ENCODE data around the gene HS2ST1.
"Not testable (repeated sequence)": the region's sequence is repeated elsewhere in the genome, so short reads cannot be mapped to it uniquely, and the experiment has no call there.

Gene HS2ST1

DNA sequence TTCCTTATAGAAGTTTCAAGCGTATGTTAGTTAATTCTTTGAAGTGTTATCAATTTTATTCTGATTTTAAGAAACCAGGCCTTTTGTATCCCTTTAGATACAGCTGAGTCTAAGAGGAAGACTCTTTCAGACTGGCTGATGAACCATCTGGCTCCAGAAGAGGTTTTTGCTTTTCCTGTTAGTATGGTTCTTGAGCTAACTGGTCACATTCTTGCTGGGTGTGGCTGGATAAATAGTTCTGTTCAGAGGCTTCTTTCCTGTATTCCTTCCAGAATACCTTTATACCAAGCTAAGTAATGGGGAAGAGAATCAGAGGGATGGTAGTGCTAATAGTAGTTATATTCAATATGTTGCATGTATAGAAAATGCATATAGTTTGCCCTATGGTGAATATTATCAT, 12.4 kb downstream of the HS2ST1 start:
- DNase-seq = no peak

DNA sequence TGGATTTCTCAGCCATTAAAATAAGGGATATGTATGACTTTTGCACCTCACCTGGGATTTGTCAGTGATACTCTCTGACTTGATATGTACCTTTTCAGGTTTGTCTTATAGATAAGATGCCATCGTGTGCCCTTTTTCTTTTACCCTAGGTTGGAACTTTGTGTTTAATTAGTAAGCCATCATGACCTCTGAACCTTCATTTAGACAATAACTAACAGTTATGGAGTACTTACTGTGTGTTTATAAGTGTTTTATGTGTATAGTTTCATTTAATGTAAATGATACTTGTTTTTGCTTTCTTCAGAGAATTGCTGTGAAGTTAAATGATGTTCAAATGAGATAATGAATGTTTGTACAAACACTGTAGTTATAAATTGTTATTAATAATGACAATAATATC, 14.4 kb downstream of the HS2ST1 start:
- DNase-seq = no peak

DNA sequence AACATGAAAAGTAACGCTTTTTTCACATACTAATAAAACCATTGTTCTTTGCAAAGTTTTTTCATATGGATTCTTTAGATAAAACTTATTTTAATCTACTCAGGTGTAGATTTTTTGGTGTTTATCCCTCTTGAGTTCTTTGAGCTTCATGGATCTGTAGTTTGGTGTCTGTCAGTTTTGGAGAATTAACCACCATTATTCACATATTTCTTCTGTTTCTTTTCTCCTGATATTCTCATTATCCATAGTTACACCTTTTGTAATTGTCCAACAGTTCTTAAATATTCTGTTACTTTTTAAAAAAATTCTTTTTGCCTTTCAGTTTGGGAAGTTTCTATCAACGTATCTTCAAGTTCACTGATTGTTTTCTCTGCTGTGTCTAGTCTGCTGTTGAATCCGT, 18.6 kb downstream of the HS2ST1 start:
- DNase-seq = no peak

DNA sequence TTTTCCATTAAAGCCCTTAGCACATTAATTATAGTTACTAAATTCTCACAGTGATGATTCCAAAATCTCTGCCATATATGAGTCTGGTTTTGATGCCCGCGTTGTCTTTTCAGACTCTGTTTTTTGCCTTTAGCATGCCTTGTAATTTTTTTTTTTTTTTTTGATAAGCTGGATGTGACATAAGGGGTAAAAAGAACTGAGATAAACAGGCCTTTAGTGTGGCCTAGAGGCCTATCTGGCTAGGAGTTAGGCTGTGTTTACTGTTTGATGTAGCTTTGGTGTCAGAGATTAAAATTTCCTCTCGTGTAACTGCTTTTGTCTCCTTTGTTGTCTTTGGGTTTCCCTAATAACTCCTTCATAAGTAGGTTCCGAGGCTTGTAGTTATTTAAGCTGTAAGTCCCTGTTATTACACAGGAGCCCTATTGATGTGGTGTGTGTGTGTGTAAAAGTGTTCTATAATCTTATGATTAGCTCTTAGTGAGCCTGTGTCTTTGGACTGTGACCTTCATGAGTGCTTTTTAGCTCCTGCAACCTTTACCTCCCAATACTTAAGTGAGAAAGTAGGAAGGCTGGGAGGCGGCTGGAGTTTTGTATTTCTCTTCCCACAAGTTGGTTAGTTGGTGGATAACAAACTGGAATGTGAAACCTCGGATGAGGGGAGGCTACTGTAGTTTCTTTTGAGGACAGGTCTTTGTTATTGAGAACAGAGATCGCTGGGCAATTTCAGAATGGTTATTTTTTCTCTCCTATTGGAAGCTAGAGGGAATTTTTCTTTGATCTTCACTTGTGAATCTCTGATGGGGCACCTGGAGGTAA, 19.3 kb downstream of the HS2ST1 start:
- DNase-seq = no peak

DNA sequence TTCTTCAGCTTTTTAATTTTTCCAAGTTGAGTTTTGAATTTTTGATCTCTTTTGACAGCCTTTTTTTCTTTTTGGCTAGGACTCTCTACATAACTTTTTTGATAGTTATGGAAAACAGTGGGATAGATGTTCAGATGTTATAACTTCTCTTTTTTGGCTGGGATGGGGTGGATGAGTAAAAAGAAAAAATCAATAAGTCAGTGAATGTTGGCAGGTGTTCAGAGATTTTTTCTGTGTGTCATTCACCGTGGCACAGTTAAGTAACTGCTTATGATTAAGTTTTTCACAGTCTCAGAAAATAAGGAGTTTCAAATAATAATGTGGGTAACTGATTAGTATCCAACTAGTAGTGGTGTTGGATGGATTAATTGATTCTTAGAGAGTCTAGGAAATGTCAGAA, 24.0 kb downstream of the HS2ST1 start:
- no peak for DNase-seq

DNA sequence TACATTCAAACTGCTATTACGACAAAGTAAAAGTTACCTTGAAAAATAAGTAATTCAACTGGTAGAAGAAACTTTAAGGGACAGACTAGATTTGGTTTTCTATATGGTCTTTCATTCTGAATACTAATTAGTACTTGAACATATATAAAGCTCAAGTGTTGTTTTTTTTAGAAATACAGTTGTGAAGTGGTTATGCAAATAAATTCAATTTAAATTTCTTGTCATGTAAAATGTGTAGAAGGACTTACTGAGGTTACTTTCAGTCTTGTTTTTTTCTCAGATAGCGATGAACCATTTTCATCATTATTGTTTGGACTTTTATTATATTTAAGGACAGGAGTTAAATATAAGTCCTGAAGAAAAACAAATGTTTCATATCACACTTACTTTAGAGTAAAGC, 24.4 kb downstream of the HS2ST1 start:
- DNase-seq = no peak

DNA sequence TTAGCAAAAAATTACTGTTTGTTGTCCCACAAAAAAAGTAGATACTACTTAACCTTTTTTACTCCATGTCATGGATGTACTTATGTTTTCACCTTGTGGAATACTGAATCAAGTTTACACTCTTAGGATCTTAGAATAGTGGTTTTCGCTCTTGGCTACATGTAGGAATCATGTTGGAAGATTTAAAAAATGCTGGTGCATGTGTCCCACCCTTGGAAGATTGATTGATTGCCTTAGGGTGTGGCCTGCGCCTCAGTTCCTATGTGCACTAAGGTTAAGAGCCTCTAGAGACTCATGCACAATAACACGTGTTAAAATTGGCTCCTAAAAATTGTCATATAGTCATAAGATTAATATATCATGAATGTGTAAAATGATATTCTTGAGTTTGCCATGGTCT, 25.0 kb downstream of the HS2ST1 start:
- DNase-seq = no peak

DNA sequence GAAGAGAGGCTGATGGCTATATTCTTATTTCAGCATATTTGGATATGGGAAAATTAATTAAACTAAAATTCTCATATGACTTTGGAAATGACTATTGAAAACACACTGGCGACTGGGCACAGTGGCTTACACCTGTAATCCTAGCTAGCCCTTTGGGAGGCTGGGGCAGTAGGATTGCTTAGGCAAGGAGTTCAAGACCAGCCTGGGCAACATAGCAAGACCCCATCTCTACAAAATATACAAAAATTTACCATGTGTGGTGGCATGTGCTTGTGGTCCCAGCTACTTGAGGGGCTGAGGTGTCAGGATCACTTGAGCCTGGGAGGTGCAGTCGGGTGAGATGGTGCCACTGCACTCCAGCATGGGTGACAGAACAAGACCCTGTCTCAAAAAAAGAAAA, 26.2 kb downstream of the HS2ST1 start:
- DNase-seq = no peak

DNA sequence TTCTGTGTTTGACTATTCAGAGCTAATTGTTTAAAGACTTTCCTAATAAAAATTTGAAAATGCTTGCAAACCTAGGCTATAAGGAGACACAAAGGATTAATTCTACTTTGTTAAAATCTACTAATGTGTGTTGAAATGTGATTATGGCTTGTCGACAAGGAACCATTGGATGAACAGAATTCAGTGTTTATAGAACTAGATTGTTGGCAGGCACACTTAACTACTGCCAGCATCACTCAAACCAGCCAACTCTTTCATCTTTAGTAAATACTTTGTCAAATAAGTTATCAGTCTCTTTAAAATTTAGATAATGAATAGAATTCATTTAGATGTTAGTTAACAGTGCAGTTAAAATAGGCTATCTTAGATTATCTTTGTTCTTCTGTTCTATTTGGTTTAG, 27.6 kb downstream of the HS2ST1 start:
- no peak for DNase-seq

DNA sequence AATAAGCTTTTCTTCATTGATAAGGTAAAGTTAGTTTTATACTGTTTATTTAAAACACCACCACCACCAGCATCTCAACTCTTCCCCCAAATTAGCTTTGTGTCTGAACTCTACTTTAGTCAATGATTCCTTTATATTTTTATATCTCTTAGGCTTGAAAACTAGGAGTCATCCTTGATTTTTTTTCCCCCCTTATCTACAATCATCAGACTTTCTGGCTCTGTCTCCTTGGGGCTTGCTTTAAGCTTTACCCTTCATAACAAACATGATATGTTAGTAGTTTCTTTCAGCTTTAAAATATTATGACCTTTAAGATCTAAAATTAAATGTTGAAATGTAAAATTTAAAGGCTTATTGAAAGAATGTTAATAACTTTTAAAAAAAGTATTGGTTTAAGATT, 28.3 kb downstream of the HS2ST1 start:
- DNase-seq = no peak

DNA sequence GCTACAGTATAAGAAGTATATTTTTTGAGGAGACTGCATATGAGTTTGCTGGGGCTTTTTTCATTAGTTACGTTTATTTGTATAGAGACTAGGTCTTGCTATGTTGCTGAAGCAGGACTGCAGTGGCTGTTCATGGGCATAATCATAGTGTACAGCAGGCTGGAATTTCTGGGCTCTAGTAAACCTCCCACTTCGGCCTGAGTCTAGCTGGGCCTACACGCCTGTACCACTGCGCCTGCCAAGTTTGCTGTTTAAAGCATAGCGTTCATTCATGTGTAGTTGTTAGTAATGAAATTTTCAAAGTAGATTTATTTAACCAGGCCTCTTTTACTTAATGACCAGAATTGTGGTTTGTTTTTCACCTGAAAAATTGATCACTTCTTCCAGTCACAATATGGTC, 33.8 kb downstream of the HS2ST1 start:
- DNase-seq = no peak

DNA sequence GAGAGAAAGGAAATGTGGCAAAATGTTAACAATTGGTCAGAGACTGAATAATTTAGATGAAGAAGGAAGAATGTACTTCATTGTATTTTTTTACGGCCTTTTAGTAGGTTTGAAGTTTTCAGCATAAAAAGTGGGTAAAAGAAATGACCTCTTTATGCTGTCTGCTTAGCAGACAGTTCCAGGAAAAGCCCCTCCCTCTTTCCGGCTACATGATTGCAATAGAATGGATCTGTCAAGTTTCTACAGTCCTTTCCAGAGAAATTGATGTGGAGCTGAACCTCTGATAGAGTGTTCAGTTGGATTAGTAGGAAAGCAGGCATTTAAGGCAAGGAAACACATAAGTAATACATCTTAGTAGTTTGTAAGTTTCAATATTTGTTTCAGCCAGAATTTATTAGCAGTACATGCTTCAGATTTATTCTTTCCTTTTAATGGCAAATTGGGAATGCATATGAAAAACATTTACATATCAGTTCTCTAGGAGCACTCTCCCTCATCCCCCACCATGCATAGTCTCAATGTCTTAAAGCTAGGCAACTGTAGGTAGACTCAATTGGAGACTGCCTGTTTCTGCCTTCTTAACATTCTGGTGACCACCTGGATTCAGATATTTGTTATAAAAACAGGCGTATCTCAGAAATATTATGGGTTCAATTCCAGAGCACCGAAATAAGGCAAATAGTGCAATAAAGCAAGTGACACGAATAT, 36.4 kb downstream of the HS2ST1 start:
- no peak for DNase-seq

DNA sequence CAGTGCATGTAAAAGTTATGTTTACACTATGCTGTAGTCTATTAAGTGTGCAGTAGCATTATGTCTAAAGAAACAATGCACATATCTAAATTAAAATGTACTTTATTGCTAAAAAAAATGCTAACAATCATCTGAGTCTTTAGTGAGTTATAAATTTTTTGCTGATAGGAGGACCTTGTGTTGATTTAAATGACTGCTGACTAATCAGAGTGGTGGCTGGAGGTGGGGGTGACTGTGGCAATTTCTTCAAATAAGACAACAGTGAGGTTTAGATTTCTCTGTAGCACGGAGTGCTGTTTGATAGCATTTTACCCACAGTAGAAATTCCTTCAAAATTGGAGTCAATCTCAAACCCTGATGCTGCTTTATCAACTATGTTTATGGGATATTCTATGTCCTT, 37.0 kb downstream of the HS2ST1 start:
- DNase-seq = no peak

DNA sequence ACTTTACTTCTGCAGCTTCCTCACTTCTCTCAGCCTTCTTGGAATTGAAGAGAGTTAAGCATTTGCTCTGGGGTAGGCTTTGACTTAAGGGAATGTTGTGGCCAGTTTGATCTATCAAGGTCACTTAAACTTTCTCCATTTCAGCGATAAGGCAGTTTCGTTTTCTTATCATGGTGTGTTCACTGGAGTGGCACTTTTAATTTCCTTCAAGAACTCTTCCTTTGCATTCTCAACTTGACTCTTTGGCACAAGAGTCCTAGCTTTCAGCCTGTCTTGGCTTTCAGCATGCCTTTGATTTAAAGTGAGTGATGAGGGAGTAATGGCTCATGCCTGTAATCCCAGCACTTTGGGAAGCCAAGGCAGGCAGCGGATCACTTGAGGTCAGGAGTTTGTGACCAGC, 38.7 kb downstream of the HS2ST1 start:
- DNase-seq = no peak

DNA sequence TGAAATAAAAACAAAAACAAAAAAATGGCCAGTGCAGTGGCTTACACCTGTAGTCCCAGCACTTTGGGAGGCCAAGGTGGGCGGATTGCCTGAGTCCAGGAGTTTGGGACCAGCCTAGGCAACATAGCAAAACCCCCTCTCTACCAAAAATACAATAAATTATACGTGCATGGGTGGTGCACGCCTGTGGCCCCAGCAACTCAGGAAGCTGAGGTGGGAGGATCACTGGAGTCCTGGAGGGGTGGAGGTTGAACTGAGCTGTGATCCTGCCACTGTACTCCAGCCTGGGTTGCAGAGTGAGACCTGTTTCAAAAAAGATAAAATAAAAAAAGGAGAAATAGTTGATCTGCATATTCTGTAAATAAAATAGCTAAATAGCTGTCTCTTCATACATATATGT, 41.2 kb downstream of the HS2ST1 start:
- no peak for DNase-seq

DNA sequence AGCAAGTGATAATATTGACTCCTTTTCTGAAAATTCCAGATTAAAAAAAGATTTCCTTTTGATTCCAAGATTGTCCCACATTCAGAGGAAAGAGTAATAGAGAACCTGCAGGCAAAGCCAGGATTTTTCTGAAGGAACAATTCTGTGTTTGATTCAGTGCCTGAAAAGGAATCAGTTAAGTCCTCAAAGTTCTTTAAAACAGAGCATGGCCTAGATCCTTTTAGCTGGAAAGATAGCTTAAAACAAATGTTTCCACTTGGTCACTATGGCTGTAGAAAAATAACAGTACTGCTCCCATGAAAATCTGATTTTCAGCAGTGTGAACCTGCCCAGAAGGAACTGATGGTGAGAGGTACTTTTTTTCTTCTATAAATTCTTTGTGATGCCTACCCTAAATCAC, 41.8 kb downstream of the HS2ST1 start:
- no peak for DNase-seq

DNA sequence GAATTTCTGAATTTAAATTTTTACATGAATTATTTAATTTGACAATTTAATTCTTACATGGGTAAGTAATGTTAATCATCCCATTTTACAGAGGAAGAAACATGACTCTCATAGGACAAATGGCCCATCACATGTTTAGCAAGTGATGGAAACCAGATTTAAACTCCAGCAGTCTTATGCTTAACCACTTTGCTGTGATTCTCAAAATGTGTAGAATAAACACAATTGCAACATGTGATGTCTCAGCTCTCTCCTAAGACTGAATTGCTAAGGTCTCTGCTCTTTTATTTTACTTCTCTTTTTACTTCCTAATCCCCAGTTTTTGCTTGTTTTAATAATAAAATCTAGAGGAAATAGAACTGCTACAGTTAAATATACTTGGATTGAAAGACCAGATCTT, 42.8 kb downstream of the HS2ST1 start:
- no peak for DNase-seq

DNA sequence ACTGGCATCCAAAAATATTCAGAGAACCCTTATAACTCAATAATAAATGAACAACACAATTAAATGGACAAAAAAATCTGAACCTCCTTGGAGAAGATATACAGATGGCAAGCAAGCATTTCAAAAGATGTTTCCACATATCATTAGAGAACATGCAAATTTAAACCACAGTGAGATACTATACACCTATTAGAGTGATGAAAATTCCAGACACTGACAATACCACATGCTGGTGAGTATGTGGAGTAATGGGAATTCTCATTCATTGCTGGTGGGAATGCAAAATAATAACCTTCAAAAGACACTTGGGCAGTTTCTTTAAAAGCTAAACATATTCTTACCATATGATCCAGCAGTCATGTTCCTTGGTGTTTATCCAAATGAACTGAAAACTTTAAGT, 46.1 kb downstream of the HS2ST1 start:
- no peak for DNase-seq

DNA sequence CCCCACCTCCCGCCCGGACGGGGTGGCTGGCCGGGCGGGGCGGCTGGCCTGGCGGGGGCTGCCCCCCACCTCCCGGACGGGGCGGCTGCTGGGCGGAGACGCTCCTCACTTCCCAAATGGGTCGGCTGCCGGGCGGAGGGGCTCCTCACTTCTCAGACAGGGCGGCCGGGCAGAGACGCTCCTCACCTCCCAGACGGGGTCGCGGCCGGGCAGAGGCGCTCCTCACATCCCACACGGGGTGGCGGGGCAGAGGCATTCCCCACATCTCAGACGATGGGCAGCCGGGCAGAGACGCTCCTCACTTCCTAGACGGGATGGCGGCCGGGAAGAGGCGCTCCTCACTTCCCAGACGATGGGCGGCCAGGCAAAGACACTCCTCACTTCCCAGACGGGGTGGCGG, 49.4 kb downstream of the HS2ST1 start:
- not testable (repeated sequence) for DNase-seq

DNA sequence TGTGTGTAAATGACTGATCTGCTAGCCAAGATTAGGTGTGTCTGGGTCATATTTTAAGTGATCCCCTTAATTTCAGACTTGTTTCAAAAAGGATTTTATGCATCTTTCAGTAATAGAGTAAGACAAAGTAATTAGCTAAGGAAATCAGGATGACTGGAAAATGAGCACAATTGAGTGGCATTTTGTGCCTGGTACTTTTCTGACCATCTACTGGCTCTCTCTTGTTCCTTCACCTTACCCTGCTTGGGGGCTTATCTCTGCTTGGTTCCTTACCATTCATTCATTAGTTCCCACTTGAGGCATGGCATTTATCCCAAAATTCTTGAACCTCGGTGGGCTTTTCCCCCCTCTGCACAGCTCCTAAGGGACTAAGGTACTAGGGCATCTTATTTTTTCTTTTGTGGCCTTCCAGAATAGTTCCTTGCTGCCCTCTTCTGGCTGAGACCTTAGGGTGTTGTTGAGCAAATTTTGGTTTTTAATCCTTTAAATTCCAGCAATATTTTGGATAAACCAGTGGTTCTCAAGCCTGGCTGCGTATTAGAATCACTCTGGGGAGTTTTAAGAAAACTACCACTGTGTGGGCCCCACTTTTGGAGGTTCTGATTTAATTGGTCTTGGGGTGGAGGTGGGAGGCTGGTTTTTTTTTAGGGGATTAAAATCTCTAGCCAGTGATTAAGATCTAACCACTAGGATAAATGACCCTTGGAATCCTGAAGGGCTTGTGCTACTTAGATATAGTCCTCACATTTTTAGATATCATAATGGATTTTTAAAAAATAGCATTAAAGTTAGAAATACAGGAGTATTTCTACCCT, 50.8 kb downstream of the HS2ST1 start:
- no peak for DNase-seq

DNA sequence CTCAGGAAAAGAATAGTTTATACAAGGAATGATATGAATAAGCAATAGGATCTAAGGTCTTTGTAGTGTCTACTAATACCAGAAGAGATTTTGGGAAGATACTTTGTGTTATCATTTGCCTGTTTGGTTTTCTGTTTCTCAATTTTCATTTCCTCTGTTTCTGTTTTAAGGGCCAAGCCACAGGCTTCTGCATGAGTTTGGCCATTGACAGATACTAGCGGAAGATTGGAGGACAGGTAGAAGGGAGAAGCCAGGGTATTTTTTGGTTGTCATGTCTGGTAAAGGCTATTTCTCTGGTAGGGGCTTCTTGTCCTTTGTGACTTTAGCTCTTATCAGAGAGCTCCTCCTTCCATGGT, 51.4 kb downstream of the HS2ST1 start:
- no peak for DNase-seq

DNA sequence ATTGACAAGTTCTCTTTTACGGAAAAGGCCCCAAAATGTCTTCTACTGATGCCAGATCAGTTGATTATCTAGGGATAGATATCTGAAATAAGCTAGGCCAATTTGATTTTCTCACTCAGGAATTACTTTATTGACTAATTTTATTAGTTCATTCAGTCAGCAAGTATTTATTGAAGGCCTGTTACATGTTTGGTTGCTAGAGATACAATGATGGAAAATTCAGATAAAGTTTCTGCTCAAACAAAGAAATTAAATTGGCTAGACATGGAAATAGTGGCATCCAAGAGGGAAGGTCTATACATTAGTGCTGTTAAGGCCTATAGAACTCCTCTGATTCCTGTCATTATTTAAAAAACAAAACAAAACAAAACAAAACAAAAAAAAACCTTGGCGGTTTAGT, 56.5 kb downstream of the HS2ST1 start:
- no peak for DNase-seq

DNA sequence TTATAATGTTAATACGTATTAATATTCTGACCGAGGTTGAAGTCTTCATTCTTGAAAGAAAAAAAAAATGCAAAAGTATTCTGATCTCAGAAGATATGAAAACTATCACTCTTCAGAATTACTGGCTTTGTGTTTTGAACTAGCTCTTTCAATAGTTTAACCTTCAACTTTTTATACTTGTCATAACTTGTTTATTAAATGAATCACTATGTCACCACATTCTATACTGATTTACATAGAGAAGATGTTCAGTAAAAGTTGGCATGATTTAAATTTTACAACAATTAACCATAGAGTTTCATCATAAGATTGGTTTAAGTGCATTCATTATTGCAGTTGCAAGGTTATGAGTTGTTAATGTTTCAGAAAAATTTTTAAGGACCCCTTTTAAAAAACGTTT, 57.3 kb downstream of the HS2ST1 start:
- no peak for DNase-seq

DNA sequence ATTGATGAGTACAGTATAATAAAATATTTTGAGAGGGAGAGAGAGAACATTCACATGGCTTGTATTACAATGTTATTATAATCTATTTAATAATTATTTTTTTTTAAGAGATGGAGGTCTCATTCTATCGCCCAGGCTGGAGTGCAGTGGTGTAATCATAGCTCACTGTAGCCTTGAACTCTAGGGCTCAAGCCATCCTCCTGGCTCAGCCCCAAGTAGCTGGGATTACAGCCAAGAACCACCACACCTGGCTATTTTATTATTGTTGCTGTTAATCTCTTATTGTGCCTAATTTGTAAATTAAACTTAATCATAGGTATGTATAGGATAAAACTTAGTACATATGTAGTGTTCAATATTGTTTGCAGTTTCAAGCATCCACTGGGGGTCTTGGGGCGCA, 57.8 kb downstream of the HS2ST1 start:
- no peak for DNase-seq
